HS-5 (cell line): Measurements from ENCODE around the gene ZBTB46.

ENCODE experiments used
- DNase-seq: peaks from one replicate; pipeline ENCODE4 v3.0.0-alpha.2; 2012; ENCODE audit warnings: low read depth

Gene ZBTB46

DNA sequence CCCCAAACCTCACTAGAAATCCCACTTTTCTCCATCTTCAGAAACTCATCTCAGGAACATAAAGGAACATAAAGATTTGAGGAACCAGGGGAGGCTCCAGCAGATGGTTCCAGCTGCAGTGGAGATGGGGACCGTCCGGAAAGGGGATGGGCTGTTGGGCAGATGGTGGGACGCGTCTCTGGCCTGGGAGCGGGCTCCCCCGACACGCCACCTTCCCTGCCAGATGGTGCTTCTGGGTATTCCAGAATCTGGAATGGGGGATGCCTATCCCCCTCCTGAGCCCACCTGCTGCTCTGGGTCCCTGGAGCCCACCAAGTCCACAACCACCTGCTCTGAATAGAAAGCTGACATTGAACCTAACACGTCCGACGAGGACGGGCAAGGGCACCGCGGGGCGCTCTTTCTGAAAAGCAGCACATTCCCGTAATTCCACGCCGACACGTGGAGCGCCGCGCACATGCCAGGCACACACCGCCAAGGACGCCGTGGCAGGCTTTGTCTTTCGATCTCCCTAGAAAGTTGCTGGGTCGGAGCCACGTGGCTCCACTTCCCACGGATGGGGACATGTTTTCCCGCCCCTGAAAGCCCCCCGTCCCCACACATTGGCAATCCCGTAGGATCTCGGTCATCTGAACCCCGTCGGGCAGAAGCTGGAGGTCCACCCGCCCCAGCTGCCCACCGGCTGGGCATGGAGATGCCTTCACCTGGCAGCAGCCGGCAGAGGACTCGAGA lies 64.2 kb downstream of the ZBTB46 start:
- DNase-seq = no peak

DNA sequence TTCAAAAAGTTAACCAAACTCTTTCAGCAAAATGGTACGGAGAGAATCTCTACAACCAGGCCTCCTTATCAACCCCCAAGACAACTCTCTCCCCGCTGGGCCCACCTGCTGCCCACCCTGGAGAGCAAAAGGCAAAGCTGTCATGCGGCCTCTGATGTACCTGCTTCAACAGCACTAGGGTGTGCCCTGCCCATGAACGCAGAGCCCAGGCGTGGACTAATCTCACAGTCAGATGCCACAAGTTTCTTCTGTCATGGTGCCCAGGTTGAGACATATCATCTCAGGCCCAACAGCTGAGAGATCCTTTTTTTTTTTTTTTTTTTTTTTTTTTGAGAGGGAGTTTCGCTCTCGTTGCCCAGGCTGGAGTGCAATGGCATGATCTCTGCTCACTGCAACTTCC lies 65.2 kb downstream of the ZBTB46 start:
- no peak for DNase-seq

DNA sequence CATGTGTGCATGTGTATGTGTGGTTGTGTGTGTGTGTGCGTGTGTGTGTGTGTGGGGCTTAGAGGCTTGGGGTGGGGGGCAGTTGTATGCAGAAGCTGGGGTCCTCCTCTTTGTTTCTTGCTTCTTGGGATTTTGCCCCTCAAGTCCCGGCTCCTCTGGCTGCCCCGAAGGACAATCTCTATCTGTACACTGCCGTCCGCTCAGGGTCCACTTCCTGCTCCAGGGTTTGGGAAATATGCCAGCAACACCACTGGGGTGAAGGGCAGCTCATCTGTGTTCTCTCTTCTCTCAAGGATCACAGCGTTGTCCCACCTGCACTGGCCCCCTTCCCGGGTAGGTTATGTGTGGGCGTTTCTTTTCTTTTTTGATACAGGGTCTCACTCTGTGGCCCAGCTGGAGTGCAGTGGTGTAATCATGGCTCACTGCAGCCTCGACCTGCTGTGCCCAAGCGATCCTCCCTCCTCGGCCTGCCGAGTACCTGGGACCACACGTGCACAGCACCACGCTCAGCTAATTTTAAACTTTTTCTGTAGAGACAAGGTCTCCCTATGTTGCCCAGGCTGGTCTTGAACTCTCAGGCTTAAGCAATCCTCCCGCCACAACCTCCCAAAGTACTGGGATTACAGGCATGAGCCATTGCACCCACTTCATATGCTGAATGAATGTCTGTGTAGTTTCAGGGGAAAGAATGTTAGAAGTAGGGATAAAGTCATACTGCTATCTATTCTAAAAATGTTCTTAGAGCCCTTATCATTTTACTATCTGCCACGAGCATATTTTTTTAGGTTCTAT lies 65.8 kb downstream of the ZBTB46 start:
- DNase-seq = no peak

DNA sequence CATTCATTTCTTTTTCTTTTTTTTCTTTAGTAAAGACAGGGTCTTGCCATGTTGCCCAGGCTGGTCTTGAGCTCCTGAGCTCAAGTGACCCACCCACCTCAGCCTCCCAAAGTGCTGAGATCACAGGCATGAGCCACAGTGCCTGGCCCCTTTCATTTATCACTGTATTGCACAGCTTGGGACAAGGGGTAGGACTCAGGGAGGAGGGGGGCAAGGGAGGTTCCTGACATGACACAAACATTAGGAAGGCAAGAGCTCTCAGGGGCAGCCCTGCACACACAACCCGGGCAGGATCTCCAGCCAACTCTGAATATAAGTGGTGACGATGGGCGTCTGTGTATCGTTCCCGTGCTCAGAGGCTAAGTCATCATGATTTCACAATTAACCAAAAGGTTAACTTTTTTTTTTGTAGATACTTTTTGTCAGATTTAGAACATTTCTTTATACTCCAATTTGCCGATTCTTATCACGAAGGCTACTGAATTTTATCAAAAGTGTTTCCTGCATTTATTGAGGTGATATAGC lies 71.6 kb downstream of the ZBTB46 start:
- no peak for DNase-seq

DNA sequence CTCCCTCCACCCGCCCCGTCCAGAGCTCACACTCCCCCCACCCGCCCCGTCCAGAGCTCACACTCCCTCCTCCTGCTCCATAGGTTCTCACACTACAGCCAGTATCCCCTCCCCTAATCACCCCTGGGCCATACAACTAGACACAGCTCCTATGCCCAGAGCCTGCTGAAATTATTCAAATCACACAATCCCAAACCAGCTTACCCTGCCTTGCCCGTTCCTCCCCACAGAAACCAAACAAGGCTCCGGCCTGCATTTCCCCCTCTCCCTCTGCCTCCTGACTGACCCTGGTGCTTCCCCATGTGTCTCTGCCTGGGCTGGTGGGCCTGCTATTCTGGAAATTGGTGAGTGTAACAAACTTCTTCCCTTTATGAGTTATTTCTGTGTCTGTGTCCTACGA lies 72.9 kb downstream of the ZBTB46 start:
- no peak for DNase-seq

DNA sequence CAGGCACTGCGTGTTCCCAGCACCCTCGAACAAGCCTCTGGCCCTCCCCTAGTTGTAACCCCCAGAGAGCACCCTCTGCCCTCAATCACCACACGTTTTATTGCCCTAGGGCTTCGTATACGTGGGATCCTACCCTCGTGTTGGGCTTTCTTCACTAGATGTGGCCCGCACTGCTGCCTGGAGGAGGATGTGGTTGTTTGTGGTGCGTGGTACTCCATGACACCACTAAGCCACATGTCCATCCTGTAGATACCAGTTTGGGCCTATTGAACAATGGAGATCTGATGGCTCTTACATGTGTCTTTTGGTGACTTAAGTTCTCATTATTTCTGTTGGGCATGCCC lies 74.4 kb downstream of the ZBTB46 start:
- no peak for DNase-seq

DNA sequence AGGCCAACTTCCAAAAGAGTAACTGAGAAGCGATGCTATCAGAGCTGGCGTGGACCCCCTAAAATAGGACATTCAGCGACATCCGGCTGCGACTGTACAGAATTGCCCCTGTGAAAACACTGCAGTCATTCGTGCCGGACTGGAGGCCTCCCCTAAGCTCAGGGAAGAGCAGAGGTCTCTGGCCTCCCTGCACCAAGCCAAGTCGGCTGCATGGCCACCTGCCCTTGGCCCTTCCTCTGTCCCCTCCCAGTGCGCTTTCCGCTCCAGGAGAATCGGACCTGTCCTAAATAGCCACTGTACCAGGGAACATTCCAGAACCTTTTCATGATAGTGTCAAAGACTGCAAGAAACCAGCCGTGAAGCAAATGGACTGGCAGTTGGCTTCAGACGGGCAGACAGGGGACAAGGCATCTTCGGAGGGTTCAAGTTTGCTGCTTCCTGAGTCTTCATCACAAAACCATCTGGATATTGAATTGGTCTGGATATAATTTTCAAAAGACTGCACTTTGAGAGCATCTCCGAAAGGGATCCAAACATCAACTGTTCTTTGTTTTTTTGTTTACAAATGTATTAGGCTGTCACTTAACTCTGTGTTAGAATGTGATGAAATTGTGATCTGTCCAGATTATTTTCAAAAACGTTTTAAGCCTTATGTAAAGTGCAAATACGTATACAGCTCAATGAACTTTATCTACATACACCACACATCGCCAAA lies 75.0 kb downstream of the ZBTB46 start:
- no peak for DNase-seq

DNA sequence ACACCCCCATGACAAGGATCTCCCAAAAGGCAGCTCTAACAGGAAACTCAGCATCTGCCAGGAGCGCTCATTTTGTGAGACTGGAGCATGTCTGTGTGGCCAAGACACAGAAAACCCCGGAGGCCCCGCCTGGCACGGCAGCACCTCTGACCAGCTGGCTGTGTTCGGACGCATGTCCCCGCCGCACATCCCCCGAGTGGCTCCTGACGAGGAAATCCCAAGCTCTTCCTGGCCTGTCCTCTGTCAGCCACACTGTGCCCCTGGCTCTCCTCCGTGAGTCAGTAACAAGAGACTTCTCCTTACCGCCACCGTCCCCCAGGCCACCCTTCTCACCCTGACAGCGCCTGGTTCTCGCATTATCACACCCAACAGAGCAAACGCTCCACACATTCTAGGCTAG lies 77.1 kb downstream of the ZBTB46 start:
- no peak for DNase-seq

DNA sequence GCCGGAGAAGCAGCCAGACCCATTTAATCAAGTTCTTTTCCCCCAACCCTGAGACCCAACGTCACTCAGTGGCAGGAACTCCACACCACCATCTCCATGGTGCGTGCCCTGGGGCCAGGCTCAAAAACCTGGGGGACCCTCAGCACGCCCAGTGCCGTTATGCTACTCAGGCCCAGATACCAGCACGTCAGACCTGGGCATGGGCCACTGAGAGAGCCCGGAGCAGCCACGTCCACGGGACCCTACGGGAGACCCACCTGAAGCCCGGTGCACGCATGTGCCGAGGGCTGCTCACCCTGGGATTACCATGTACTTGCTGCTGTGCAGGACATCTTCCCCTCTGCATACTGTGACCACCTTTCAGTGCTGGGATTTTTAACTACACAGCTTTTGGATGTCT lies 77.7 kb downstream of the ZBTB46 start:
- no peak for DNase-seq

DNA sequence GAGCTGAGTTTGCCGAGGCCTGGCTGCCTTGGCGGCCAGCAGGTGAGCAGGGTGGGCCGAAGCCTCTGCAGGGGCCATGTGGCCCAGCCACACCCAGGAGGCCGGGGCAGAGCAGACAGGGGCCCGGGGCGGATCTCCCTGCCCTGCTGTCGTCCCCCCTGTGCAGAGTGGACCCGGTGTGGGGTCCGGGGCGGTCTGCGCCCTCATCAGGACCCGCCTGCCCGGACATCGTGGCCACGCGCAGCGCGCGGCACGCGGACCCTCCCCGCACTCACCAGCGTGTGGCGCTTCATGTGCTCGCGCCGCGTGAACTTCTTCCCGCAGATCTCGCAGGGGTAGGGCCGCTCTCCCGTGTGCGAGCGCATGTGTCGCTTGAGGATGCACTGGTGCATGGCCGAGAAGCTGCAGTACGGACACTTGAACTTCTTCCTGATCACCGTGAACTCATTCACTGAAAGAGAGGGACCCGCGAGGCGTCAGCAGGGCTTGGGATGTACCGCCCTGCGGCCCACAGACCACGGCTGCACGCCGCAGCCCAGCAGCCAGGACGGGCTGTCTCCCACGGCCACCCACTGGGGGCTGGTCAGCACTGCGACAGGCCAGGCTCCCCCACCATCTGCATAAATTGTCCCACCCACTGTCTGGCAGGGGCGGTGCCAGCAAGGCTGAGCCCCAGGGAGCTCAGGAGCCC lies 78.5 kb downstream of the ZBTB46 start:
- DNase-seq = no peak

DNA sequence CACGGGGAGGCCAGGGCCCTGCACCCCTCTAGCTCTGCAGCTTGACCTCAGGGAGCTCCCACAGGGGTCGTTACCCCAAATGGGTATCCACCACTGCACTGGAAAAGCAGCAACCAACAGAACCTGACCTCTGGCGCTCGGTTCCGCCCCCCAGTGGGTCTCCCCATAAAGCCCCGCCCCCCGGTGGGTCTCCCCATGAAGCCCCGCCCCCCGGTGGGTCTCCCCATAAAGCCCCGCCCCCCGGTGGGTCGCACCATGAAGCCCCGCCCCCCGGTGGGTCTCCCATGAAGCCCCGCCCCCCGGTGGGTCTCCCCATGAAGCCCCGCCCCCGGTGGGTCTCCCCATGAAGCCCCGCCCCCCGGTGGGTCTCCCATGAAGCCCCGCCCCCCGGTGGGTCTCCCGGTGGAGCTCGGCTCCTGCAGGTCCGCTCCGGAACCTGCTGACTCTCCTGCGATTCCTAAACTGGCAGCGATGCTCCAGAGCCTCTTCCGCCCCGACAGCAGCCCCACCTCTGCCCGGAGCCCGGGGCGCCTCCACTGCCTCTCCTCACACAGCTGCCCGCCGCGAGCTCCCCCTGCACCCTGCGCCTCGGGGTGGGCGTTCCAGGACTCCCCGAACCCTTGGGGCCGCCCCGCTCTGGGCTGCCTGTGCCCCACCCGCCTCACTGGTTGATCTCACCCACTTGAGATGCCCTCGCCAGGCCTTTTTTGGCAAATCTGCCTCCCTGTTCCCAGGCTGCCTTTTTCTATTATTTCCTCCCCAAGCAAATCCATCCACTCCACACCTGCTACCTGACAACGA lies 79.4 kb downstream of the ZBTB46 start:
- DNase-seq = no peak

DNA sequence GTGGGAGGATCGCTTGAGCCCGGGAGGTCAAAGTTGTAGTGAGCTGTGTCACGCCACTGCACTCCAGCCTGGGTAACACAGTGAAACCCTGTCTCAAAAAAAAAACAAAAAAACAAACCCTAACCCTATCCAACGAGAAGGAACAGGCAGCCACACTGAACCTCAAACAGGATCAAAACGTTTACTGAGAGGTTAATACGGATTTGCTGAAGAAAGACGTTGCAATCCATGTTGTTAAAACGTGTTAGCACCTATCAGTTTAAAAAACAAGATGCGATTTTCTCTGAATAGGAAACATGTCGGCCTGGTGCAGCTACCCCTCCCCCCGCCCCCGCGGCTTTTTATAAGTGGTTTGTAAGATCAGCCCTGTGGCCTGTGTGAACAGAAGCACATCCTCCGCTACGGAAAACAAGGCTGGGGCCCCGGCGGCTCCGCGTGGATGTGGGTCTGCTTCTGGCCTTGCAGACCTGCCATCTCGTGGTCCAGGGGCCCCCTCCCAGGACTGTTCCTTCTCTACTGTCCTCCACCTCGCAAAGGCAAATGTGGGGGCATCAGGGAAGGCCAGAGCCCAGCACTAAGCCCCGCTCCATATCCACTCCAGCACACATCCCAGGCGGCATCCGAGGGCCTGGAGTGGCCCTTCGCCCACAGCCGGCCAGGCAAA lies 80.1 kb downstream of the ZBTB46 start:
- no peak for DNase-seq

DNA sequence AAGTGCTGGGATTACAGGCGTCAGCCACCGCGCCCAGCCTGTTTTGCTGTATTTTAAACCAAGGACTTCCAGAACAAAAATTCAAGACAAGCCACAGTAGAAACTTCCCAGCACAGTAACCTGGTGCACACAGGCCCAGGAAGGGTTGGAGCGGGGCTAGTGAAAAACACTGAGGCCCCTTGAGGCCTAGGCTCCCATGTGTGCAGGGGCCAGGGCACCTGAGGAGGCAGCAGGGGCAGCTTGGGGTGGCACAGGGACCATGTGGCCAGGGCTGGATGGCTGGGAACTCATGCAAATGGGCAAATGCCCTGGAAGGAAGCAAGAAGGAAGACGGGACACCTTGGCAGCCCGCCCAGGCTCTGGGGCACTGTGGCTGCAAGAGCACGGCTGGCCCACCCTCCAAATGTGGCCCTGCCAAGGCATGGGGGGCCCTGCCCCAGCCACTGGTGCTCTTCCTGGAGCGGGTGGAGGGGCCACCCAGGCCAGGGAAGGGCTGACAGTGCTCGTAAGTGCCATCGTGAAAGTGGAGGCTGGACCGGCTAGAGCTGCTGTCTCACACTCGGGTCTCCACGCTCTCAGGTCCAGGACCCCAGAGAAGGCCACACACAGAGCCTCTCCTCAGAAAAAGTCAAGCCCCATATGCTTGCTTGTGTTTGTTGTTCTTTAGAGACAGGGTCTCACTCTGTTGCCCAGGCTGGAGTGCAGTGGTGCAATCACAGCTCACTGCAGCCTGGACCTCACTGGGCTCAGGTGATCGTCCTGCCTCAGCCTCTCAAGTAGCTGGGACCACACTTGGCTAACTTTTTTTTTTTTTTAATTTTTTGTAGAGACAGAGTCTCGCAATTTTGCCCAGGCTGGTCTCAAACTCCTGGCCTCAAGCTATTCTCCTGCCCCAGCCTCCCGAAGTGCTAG lies 81.2 kb downstream of the ZBTB46 start:
- no peak for DNase-seq

DNA sequence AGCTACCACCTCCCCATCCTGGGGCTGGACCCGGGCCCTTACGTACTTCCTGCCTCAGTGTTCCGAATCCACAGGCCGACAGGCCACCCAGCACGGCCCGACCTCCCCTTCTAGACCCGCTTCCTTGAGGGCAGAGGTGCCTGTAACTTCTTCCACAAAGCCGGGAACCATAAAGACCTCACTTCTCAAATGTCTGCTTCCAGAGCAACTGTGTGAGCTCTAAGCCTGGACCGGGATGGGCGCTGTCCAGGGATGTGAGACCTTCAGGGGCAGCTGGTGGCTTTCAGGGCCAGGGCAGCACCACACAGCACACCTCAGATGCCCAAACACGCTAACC lies 82.2 kb downstream of the ZBTB46 start:
- no peak for DNase-seq

DNA sequence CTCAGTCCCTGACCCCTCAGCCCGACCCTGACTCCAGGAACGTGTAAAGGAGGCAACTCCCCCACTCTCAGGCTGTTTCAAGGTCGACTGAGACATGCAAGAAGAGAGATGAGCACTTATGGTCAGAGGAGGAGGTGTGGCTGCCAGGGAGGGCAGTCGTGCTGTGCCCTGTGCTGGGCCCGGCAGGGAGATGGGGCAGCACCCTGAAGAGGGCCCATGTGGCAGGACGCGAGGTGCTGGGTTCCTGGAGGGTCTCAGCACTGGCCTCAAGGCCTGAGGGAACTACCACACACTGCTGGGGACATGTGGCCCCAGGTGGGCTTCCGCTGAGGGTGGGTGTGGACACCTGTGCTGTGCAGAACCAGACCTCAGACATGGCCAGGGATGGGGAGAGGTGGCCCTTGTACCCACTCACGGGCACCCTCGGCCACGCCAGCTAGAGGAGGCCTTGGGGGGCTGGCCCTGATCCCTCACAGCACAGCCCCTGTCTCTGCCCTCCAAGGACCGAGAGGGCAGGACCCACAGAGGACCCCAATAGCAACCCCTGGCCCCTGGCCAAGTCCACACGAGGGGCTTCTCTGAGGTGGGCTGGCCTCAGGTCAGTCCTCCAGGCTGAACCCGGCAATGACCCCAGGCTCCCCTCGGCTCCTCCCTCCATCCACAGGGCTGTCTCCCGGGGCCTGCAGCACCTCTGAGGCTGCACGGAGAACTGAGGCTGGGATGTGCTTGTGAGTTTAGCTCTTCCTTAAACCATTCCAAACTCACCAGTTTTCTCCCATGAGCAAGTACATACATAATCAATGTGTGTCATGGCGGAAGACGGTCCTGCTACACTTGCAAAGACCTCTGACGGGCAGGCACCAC lies 82.8 kb downstream of the ZBTB46 start:
- DNase-seq = no peak

DNA sequence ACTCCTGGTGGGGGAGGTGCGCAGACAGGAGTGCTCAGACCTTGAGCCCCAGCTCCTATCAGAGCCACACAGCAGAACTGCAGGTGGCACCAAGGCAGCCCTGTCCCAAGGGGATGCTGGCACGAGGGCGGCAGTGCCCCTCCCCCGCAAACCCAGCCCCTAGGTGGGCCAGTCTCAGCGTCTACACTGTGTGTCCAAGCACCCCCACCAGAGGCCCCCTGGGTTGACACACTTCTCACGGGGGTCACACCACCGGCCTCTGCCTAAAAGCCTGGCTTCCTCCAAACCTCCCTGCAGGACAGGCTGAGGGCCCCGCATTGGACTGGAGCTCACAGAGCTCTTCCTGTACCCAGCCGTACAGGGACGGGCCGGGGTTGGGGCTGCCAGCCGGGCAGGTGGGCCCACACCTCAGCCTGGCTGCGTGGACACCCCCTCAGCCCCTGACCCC lies 83.4 kb downstream of the ZBTB46 start:
- DNase-seq = no peak

DNA sequence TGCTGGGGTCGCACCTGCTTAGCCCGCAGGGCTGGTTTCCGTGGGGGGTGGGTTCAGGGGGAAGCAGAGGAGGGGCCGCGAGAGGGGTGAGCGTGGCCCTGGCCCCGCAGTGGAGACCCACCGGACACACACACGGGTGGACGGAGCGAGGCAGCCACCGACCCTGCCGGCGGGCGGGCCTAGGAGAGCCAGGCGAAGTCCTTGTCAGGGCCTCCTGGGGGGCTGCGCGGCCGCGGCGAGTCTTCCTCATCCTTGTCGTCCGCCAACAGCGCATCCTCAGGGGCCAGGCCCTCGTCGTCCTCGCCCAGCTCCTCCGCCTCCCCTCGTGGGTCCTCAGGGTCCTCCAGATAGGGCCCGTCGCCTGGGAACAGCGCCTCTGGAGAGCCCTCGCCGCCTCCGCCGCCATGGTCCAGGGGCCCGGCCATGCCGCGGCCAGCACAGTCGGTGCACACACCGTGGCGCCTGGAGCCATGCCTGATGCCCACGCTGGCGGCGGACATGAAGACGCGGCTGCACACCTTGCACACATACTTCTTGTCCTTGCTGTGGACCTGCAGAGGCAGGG lies 84.2 kb downstream of the ZBTB46 start:
- no peak for DNase-seq

DNA sequence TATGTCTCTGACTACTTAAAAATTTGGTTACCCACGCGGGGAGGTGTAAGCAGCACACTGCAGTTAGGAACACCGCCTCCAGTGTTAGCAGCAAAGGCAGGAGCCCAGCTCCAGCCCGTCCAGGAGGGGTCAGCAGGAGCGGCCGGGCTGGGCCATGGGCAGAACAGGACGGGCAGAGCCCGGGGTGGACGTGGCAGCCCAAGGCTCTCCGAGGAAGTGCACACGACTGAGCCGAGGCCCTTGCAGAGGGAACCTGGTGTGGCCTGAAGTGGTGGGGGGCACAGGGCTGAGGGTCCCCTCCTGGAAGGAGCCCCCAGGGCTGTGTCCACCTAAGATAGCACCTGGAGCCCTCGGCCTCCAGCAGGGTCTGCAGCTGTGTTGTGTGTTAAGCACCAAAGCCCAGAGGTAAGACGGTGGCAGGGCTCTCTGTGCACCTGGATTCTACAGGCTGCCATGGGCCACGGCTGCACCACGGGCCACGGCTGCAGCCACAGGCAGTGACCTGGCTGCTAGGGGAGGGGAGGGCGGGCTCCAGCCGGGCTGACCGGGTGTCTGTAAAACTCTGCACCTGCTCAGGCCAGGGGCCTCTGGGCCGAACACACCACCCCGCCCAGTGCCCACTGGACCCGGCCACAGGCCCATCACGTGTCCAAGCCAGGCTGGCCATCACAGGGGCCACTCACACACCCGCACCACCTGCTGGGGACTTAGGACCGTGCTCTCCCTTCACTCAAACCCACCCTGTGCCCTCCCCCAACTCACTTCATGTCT lies 84.9 kb downstream of the ZBTB46 start:
- DNase-seq = no peak
